ENCODE data around the gene SRGAP2C. TPM values are rescaled to one million over a fixed set of nuclear protein-coding genes. Genes with fewer than 3 reads are reported as not detected.
A peak's percentile ranks its signal among the peaks of the same experiment; 100 is the strongest.
"Not testable (repeated sequence)": the region's sequence is repeated elsewhere in the genome, so short reads cannot be mapped to it uniquely, and the experiment has no call there.

The SRGAP2C gene
- total and polyA plus RNA-seq, 2 experiments from 2014 or later = 10.0 to 21.5 TPM

DNA sequence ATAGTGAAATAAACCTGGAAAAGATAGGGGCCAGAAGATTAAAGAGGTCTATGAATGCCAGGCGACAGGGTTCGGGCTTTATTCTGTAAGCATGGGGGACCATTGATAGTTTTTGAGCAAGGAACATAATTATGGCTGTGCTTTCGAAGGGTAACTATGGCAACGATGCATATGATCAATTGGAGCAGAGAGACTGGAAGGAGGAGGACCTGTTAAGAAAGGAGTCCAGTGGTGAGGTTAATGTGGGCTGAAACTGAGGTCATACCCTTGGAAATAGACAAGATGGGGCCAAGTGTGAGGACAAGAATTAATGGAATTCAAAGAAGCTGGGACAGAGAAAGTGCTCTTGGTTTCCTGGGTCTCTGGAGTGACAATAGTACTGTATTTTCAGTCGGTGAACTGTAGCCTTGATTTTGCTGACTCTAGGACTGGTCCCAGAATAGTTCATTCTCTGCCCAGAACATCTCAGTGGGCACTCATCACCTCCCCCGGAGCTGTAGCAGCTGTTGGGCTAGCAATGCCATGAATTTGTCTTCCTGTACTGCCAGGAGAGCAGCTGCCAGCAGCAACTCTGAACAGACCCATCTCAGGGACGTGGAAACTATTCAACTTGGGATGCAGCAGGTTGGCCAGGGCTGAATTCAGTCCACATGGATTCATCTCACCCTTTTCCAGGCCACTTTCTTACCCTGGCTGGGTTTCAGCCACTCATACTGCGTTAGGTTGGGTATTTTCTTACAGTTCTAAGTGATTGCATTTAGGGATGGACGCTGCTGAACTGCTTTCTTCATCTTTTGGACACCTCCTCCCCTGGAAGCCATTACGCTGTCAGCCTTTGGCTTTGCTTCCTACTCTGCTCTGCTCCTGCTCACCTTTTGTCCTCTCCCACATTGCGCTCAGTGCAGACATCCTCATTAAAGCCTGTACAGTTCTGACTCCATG, 108.8 kb downstream of the SRGAP2C start:
- not testable (repeated sequence) for H3K9me3 ChIP-seq (ENCODE audit: low read depth); H3K4me3 ChIP-seq; H3K36me3 ChIP-seq; H3K4me1 ChIP-seq (ENCODE audit: low read depth); H3K27ac ChIP-seq; H3K27me3 ChIP-seq
- peak; percentile 1 to 36 for DNase-seq (ENCODE audit: low read depth in 1 of 2, low spot score in 1 of 2)

DNA sequence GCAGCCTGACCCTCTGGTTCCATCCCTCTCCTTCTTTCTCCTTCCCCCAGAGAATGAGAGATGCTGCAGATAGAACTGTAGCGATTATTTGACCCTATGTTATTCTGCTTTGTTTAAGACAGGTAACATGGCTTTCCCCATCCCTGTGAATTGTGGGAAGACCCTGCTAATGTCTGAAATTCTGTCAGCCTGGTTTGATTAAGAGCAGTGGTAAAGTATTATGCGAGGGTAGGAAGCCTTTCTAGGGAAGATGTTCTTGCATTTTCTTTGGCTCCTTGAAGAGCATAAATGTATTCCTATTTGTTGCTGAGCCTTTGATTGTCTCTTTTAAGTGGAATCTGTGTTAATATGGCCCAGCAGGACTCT, 109.4 kb downstream of the SRGAP2C start:
- not testable (repeated sequence) for H3K4me3 ChIP-seq; DNase-seq (ENCODE audit: low read depth in 1 of 2, low spot score in 1 of 2); H3K4me1 ChIP-seq (ENCODE audit: low read depth); H3K36me3 ChIP-seq; H3K9me3 ChIP-seq (ENCODE audit: low read depth); H3K27me3 ChIP-seq; H3K27ac ChIP-seq

DNA sequence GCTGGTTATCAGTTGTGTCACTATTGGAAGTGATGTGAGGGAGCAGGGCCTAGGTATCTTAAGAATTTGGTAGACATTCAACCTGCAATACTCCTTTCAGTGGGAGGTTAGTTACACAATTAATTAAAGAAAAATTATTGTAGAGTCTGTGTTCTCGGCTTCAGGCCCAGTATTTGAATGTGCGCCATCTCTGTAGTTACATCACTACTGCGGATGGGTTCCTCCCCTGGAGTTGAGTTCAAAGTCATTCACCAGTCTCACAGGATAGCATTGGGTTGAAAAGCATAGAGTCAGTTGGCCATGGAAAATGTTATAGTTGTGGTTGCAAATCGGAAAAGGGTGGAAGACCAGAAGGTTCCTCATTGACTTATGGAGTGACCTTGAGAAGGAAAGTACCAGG, 111.8 kb downstream of the SRGAP2C start:
- H3K9me3 ChIP-seq (ENCODE audit: low read depth); H3K4me3 ChIP-seq; H3K27me3 ChIP-seq; H3K4me1 ChIP-seq (ENCODE audit: low read depth); H3K36me3 ChIP-seq; H3K27ac ChIP-seq; DNase-seq (ENCODE audit: low read depth in 1 of 2, low spot score in 1 of 2): not testable (repeated sequence)

DNA sequence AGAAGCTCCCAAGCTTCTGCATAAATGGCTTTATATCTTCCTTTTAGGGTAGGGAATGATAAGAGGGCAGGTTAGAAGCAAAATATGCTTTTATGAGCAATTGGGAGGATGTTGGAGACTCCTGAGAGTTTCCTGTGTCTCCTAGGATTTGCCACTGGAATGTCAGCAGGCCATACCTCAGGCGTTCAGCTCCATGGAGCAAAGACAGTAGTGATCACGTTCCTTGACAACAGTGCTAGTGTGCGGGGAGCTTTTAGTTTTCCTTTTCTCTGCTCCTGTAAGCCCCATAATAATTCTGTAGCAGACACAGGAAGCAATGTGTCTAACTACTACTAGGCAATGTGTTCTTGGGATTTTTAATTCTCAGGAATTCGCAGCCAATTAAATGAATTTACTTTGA, 113.8 kb downstream of the SRGAP2C start:
- H3K4me1 ChIP-seq (ENCODE audit: low read depth); H3K9me3 ChIP-seq (ENCODE audit: low read depth); H3K27me3 ChIP-seq; DNase-seq (ENCODE audit: low read depth in 1 of 2, low spot score in 1 of 2); H3K27ac ChIP-seq; H3K36me3 ChIP-seq; H3K4me3 ChIP-seq: not testable (repeated sequence)

DNA sequence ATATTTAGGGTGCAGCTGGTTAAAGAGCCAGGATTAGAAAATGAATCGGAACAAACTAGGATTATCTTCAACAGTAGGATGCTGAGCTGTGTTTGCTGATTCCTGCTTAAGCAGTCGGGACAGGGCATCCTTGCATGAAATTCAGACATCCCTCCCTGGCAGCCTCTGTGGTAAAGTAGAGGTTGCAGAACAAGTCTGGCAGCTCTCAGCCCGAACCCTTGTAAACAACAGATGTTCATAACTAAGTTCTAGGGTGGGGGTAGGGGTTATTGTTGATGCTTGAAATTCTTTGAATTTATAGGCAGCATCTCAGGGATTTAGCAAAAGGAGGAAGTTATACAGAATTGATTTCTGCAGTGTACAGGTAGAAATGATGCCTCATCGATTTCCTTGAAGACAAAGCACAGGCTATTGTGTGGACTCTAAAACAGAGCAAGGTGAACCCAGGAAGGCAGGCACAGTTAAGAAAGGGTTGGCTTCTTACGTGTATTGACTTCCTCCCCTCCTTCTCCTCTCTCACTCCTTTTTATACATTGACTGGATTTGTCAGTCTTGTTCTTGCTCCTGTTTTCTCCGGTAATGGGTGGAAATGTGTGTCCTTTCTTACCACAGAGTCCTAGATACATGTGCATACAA, 114.9 kb downstream of the SRGAP2C start:
- not testable (repeated sequence) for H3K36me3 ChIP-seq; H3K9me3 ChIP-seq (ENCODE audit: low read depth); H3K27me3 ChIP-seq; H3K27ac ChIP-seq; H3K4me1 ChIP-seq (ENCODE audit: low read depth); H3K4me3 ChIP-seq; DNase-seq (ENCODE audit: low read depth in 1 of 2, low spot score in 1 of 2)

DNA sequence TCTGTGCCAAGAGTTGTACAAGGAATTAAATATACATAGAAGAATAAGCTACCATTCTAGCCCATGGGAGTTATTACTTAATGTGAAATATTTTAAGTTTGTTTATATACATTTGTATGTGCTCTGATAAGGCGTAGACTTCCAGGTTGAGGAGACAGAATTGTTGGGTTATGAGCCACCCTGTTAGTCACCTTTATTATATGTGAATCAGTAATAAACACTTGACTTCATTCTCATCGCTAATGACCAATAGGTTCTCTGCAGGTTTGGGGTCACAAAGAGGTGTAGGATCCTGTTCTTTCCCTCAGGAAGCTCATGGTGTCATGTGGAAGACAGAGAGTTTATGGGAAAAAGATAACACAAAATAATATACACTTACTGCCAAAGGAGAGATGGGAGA, 117.1 kb downstream of the SRGAP2C start:
- not testable (repeated sequence) for H3K4me1 ChIP-seq (ENCODE audit: low read depth); DNase-seq (ENCODE audit: low read depth in 1 of 2, low spot score in 1 of 2); H3K4me3 ChIP-seq

DNA sequence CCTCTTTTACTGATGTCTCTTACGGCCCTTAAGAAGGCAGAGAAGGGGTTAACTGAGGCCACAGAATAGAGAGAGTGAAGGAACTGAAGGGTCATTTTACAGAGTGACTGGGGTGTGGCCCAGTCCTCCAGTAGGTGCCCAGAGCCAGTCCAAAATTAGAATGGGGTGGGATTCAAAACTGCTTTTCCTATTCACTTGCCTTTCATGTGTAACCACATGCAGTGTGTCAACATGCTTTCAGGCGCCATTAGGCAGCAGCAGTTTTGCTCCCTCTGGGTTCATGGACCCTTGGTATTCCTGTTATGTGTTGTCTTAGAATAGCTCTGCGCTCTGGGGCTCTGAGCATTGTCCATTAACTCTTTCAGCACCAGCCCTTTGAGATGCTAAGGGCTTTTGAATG, 123.0 kb downstream of the SRGAP2C start:
- H3K4me3 ChIP-seq; H3K9me3 ChIP-seq (ENCODE audit: low read depth); H3K36me3 ChIP-seq; DNase-seq (ENCODE audit: low read depth in 1 of 2, low spot score in 1 of 2); H3K4me1 ChIP-seq (ENCODE audit: low read depth); H3K27me3 ChIP-seq: not testable (repeated sequence)
- peak overlapping the region; percentile 82 for H3K27ac ChIP-seq

More for the DNA sequence above, 117.1 kb downstream of the SRGAP2C start:
- H3K36me3 ChIP-seq; H3K9me3 ChIP-seq (ENCODE audit: low read depth); H3K27ac ChIP-seq; H3K27me3 ChIP-seq: not testable (repeated sequence)

DNA sequence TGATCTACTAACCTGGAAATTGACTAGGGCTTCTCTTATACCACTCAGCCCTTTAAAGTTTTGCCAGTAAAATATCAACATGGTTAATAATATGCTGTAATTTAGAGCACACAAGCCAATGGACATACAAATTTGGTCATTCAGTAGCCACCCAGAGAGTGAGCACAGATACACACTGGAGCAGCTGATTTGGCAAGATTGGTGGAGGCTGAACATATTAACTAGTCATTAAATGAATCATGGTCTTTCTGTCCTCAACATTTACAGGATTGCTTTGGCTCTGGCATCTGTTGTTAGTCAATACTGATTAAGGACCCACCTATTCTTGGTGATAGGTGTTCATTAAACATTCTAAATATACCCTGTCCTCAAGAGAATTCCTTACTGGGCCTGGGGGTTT, 130.7 kb downstream of the SRGAP2C start:
- H3K27me3 ChIP-seq; H3K9me3 ChIP-seq (ENCODE audit: low read depth); DNase-seq (ENCODE audit: low read depth in 1 of 2, low spot score in 1 of 2); H3K36me3 ChIP-seq; H3K4me3 ChIP-seq; H3K27ac ChIP-seq; H3K4me1 ChIP-seq (ENCODE audit: low read depth): not testable (repeated sequence)

DNA sequence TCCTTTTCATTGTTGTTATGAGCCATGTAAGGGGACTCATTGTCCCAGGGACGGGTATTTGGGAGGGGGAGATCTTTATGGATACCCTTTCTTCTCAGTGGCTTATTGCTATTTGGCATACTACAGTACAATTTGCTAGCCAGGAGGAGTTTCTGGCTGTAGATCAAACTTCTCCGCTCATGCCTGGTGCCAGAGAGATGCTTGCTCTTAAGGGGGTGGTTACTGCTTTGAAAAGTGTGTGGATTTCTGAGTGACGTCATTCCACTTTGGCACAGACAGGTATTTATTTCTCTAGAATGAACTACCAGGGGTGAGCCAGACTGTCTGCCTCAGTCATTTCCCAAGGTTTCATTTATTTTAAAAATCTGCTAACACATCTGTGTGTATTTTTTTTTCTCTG, 131.3 kb downstream of the SRGAP2C start:
- not testable (repeated sequence) for H3K4me3 ChIP-seq; H3K9me3 ChIP-seq (ENCODE audit: low read depth); H3K27ac ChIP-seq; H3K27me3 ChIP-seq; H3K4me1 ChIP-seq (ENCODE audit: low read depth); DNase-seq (ENCODE audit: low read depth in 1 of 2, low spot score in 1 of 2); H3K36me3 ChIP-seq

DNA sequence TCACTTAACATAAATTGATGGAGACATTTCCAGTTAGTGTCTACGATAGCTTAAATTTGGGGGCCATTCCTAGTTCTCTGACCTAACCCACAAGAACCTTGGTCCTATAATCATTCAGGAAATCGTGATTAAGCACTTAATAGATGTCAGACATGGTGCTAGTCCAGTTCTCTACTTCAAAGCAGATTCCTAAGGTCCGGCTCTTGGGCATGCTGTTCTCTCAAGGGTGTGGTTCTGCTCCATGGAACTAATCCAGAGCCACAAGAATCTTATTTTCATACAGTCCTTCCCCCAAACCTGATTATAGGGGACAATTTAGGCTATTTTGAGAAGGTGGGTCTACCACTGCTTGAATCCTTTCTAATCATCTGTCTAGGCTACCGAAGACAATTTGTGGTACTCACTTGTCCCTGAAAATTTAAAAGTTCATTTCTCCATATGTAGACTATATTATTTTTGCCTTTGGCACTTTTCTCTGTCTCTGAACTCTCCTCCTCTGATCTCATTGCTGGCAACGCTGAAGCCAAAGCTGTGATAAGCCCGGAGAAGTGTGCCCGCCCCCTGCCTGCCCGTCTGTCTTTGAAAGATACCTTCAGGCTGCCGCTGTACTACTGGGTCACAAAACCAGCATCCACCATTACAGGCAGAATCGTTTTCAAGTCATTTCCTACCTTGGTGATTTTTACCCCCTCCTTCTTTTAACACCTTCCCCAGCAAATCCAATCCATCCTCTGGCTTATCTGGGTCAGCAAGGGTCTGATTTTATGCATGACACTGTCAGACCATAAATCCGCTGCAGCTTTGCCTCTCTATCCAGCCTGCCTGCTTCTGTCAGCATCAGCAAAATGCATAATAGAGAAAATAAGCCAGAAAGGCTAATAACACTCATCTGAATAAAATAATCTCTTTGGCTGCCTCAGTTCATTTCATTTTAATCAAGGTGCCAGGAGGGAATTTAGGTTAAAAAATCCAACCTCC, 133.0 kb downstream of the SRGAP2C start:
- H3K4me1 ChIP-seq (ENCODE audit: low read depth); H3K4me3 ChIP-seq; H3K27ac ChIP-seq; H3K36me3 ChIP-seq; H3K27me3 ChIP-seq; H3K9me3 ChIP-seq (ENCODE audit: low read depth): not testable (repeated sequence)
- peak in 1 of 2 donors; percentile 0 for DNase-seq (ENCODE audit: low read depth in 1 of 2, low spot score in 1 of 2)

DNA sequence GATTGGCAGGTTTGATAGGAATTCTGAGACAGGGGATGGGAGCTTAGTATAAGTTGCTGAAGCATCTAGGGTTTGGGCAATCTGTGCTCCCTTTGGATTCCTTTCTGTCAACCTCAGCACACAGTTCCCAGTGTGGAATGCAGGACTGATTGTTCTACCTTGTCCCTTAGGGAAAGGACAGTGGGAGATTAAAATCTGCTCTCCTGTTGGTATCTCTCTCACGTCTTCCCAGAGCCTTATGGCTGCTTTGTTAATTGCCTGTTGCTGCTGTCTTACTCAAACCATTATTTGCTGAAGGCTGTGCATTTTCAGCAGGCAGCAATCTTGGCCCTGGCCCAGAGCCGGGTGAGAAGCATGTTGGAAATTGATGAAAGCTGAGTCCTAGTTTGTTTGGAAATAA, 133.9 kb downstream of the SRGAP2C start:
- not testable (repeated sequence) for H3K27me3 ChIP-seq; H3K36me3 ChIP-seq; H3K4me3 ChIP-seq; H3K27ac ChIP-seq; H3K4me1 ChIP-seq (ENCODE audit: low read depth); DNase-seq (ENCODE audit: low read depth in 1 of 2, low spot score in 1 of 2); H3K9me3 ChIP-seq (ENCODE audit: low read depth)

DNA sequence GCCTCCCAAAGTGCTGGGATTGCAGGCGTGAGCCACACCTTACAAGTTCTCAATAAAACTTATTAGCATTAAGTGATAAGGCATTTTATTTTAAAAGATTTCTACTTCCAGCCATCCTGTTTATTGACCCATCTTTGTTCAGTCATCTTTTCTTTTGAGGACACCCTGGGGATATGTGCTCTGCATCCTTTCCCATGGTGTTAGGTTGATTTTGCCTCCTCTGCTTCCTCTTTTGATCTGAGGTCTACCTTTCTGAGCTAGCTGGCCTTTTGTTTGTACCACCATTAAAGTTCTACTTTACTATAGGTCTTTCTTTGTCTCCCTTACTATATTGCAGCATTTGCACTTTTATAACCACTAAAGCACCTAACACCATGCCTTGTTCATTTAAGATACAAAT, 136.9 kb downstream of the SRGAP2C start:
- not testable (repeated sequence) for H3K36me3 ChIP-seq; DNase-seq (ENCODE audit: low read depth in 1 of 2, low spot score in 1 of 2); H3K4me1 ChIP-seq (ENCODE audit: low read depth); H3K4me3 ChIP-seq; H3K27me3 ChIP-seq; H3K27ac ChIP-seq; H3K9me3 ChIP-seq (ENCODE audit: low read depth)

DNA sequence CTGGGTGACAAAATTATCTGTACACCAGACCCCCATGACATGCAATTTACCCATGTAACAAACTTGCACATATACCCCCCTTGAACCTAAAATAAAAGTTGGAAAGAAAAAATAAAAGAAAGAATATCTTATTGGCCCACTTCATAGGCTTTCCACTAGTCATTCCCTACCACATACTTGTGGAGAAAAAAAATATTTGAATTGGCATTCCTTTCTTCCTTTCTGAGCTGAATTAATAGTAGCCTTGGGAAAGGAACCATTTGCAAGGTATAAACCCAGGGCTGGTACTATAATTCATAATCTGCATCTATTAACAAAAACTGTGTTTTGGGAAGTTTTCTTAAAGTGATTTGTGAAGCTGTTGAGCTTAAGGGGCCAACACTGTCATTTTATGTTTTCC, 140.0 kb downstream of the SRGAP2C start:
- DNase-seq (ENCODE audit: low read depth in 1 of 2, low spot score in 1 of 2); H3K9me3 ChIP-seq (ENCODE audit: low read depth); H3K4me3 ChIP-seq; H3K27me3 ChIP-seq; H3K27ac ChIP-seq; H3K36me3 ChIP-seq; H3K4me1 ChIP-seq (ENCODE audit: low read depth): not testable (repeated sequence)

All from cardiac muscle cell (in vitro differentiated cells and primary cell).